HG02678 (cell line): ENCODE results near the gene TXNDC16.

Experiments used
- ATAC-seq: cut with Tn5 transposase; IDR thresholded peaks from one replicate; pipeline ENCODE4 v1.9.1; 2021; ENCODE audit warnings: mild to moderate bottlenecking, moderate library complexity; ENCODE audit not compliant: unreplicated experiment

TXNDC16 gene

DNA sequence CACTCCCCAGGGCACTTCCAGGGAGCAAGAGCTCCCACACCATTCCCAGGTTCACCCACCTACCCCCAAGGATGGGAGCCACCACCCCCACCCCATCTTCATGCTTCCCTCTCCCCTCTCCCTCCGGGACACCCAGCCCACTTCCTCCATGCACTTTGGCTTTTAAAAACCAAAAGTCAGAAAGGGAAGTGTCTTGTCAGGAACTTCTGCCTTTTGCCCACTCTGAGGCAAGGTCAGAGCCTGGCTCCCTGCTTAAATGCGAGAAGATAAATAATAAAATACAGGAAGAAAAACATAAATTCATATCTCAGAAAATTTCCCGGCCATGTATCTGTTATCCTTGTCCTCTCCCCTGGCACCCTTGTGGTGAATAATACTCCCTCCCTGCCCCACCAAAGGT lies 156.6 kb downstream of the TXNDC16 start:
- no peak for ATAC-seq

- ATAC-seq = no peak
Observed at GRCh38 chr14:52391881-52392615, 160.3 kb downstream of the TXNDC16 start.
